Measurements from ENCODE around the gene FAM120AOS. TPM values are rescaled to one million over a fixed set of nuclear protein-coding genes. Genes with fewer than 3 reads are reported as not detected.

Gene FAM120AOS
- polyA plus RNA-seq, 1 donor from 2014 or later, result 44.5 TPM

DNA sequence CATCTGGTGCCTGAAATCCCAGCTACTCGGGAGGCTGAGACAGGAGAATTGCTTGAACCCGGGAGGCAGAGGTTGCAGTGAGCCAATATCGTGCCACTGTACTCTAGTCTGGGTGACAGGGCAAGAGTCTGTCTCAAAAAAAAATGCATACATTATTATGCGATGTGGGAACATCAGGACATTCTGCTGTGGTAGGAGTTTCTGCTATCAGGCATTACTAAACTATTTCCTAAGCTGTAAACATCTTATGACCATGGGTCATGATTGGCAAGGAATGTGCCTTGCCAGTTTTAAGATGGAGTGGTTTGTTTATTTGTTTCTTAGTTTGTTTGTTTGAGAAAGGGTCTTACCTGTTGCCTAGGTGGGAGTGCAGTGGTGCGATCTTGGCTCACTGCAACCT lies 47.0 kb downstream of the FAM120AOS start:
- H3K79me2 ChIP-seq (replicated peaks; ENCODE audit: insufficient read depth, low read length), result no peaks in the 10 kb centered on the region
- H3K9me3 ChIP-seq (ENCODE audit: low read length), result no peaks in the 10 kb centered on the region
- H3K27ac ChIP-seq (ENCODE audit: low read length), result no peak overlapping the region
- no peak overlapping the region for H3K4me2 ChIP-seq (ENCODE audit: low read length)
- TF ChIP-seq RAD21 (conservative IDR thresholded peaks at IDR 0.05) (no peak), EP300 (conservative IDR thresholded peaks at IDR 0.05; ENCODE audit: poor library complexity, severe bottlenecking) (no peak), CTCF (IDR thresholded peaks at IDR 0.05; ENCODE audit: poor library complexity, severe bottlenecking) (no peak), MXI1 (conservative IDR thresholded peaks at IDR 0.05; ENCODE audit: poor library complexity, severe bottlenecking) (no peak), TAF1 (IDR thresholded peaks at IDR 0.05; ENCODE audit: low read depth) (no peak), EZH2 (IDR thresholded peaks at IDR 0.05; ENCODE audit: borderline replicate concordance, insufficient read depth, low read length, poor library complexity, severe bottlenecking) (no peak), SMC3 (conservative IDR thresholded peaks at IDR 0.05; ENCODE audit: poor library complexity) (no peak), POLR2AphosphoS5 (IDR thresholded peaks at IDR 0.05) (no peak)
- TF ChIP-seq, protein P1, sequence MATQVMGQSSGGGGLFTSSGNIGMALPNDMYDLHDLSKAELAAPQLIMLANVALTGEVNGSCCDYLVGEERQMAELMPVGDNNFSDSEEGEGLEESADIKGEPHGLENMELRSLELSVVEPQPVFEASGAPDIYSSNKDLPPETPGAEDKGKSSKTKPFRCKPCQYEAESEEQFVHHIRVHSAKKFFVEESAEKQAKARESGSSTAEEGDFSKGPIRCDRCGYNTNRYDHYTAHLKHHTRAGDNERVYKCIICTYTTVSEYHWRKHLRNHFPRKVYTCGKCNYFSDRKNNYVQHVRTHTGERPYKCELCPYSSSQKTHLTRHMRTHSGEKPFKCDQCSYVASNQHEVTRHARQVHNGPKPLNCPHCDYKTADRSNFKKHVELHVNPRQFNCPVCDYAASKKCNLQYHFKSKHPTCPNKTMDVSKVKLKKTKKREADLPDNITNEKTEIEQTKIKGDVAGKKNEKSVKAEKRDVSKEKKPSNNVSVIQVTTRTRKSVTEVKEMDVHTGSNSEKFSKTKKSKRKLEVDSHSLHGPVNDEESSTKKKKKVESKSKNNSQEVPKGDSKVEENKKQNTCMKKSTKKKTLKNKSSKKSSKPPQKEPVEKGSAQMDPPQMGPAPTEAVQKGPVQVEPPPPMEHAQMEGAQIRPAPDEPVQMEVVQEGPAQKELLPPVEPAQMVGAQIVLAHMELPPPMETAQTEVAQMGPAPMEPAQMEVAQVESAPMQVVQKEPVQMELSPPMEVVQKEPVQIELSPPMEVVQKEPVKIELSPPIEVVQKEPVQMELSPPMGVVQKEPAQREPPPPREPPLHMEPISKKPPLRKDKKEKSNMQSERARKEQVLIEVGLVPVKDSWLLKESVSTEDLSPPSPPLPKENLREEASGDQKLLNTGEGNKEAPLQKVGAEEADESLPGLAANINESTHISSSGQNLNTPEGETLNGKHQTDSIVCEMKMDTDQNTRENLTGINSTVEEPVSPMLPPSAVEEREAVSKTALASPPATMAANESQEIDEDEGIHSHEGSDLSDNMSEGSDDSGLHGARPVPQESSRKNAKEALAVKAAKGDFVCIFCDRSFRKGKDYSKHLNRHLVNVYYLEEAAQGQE (IDR thresholded peaks at IDR 0.05; ENCODE audit: borderline replicate concordance), result no peak
- no peaks in the 10 kb centered on the region for H3K9me2 ChIP-seq (ENCODE audit: insufficient read depth, low read length)
- no peaks in the 10 kb centered on the region for H3K27me3 ChIP-seq (ENCODE audit: insufficient read depth, low read depth, low read length)
- H3K9ac ChIP-seq (ENCODE audit: low read length), result no peak overlapping the region
- H3K36me3 ChIP-seq (ENCODE audit: insufficient read depth, low read length), result no peaks in the 10 kb centered on the region
- H3K4me3 ChIP-seq (ENCODE audit: low read length), result no peak overlapping the region
- no peaks in the 10 kb centered on the region for H3F3A ChIP-seq (ENCODE audit: insufficient read depth, low read length, poor library complexity, severe bottlenecking)
- no peak overlapping the region for H2AFZ ChIP-seq (ENCODE audit: low read depth, low read length)
- no peaks in the 10 kb centered on the region for H4K20me1 ChIP-seq (ENCODE audit: insufficient read depth)

GRCh38 chr9:93398471-93398870 lies 54.9 kb downstream of the FAM120AOS start:
- no peaks in the 10 kb centered on the region for H3K36me3 ChIP-seq (ENCODE audit: insufficient read depth, low read length)
- H3F3A ChIP-seq (ENCODE audit: insufficient read depth, low read length, poor library complexity, severe bottlenecking), result no peaks in the 10 kb centered on the region
- H3K4me2 ChIP-seq (ENCODE audit: low read length), result no peak overlapping the region
- no peaks in the 10 kb centered on the region for H4K20me1 ChIP-seq (ENCODE audit: insufficient read depth)
- H3K9me2 ChIP-seq (ENCODE audit: insufficient read depth, low read length), result no peaks in the 10 kb centered on the region
- TF ChIP-seq SMC3 (conservative IDR thresholded peaks at IDR 0.05; ENCODE audit: poor library complexity) (no peak), EP300 (conservative IDR thresholded peaks at IDR 0.05; ENCODE audit: poor library complexity, severe bottlenecking) (no peak), TAF1 (IDR thresholded peaks at IDR 0.05; ENCODE audit: low read depth) (no peak), CTCF (IDR thresholded peaks at IDR 0.05; ENCODE audit: poor library complexity, severe bottlenecking) (no peak)
- H2AFZ ChIP-seq (ENCODE audit: low read depth, low read length), result no peak overlapping the region
- H3K79me2 ChIP-seq (replicated peaks; ENCODE audit: insufficient read depth, low read length), result no peaks in the 10 kb centered on the region
- no peak overlapping the region for H3K4me3 ChIP-seq (ENCODE audit: low read length)
- H3K27ac ChIP-seq (ENCODE audit: low read length), result no peak overlapping the region
- no peak overlapping the region for H3K9ac ChIP-seq (ENCODE audit: low read length)
- H3K27me3 ChIP-seq (ENCODE audit: insufficient read depth, low read depth, low read length), result no peaks in the 10 kb centered on the region
- no peaks in the 10 kb centered on the region for H3K9me3 ChIP-seq (ENCODE audit: low read length)
